ENCODE measurements around the gene ZNF711.

Gene ZNF711

DNA sequence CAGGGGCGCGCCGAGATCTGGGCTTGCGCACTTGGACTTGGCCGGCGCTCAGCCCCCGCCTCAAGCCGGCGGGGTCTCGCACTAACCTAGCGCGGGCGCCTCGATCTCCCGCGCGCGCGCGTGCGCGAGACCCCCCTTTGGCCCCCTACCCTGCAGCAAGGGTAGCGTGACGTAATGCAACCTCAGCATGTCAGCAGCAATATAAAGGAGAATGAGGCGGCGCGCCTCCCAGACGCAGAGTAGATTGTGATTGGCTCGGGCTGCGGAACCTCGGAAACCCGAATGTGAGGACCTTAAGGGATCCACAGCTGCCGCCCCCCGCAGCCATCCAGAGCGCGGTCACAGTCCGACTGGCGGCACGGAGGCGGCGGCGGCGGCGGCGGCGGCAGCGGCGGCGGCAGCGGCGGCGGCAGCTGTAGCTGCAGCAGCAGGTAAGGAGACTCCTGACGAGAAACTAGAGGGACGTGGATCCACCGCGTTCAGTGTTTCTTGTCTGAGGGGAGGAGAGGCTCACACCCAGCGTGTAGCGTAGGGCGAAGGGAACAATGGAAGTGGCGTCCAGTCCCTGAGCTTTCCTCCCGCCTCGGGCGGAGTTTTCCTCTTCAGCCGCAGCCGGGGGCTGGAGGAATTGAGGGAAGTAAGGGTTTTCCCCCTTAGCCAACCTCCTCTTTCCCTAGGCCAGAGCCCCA lies at the start of gene ZNF711, which contains the start of gene SATL1:
Gene ZNF711 (plus strand): TSS at position 231 of the 689 bp plus-strand sequence. CDS start 3,582 bp downstream, outside the sequence.
Gene SATL1 (minus strand): TSS at position 19 of the 689 bp plus-strand sequence. CDS start 134,811 bp downstream, outside the sequence.
- H3K4me3 ChIP-seq (ENCODE audit: low read depth, low read length), result peak within 1 kb of the TSS; percentile 77
- no peak for DNase-seq (ENCODE audit: low read depth)
- TF ChIP-seq, protein P1, sequence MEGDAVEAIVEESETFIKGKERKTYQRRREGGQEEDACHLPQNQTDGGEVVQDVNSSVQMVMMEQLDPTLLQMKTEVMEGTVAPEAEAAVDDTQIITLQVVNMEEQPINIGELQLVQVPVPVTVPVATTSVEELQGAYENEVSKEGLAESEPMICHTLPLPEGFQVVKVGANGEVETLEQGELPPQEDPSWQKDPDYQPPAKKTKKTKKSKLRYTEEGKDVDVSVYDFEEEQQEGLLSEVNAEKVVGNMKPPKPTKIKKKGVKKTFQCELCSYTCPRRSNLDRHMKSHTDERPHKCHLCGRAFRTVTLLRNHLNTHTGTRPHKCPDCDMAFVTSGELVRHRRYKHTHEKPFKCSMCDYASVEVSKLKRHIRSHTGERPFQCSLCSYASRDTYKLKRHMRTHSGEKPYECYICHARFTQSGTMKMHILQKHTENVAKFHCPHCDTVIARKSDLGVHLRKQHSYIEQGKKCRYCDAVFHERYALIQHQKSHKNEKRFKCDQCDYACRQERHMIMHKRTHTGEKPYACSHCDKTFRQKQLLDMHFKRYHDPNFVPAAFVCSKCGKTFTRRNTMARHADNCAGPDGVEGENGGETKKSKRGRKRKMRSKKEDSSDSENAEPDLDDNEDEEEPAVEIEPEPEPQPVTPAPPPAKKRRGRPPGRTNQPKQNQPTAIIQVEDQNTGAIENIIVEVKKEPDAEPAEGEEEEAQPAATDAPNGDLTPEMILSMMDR (IDR thresholded peaks at IDR 0.05; ENCODE audit: low read depth, low read length, missing control alignments), result no peak

DNA sequence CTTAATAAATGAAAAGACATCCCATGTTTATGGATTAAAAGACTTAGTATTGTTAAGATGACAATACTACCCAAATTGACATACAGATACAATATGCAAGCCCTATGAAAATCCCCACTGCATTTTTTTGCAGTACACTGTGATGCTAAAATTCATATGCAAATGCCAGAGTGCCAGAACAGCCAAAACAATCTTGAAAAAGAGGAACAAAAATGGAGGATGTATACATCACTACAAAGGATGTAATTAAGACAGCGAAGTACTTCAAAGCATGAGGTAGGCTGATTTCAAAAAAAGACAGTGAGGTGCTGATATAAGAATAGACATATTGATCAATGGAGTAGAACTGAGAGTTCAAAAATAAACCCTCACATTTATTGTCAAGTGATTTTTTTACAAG lies 47.5 kb upstream of the ZNF711 start:
- DNase-seq (ENCODE audit: low read depth), result no peak
- no peak overlapping the region for H3K4me3 ChIP-seq (ENCODE audit: low read depth, low read length)
- TF ChIP-seq, protein P1 (IDR thresholded peaks at IDR 0.05; ENCODE audit: low read depth, low read length, missing control alignments), result no peak

DNA sequence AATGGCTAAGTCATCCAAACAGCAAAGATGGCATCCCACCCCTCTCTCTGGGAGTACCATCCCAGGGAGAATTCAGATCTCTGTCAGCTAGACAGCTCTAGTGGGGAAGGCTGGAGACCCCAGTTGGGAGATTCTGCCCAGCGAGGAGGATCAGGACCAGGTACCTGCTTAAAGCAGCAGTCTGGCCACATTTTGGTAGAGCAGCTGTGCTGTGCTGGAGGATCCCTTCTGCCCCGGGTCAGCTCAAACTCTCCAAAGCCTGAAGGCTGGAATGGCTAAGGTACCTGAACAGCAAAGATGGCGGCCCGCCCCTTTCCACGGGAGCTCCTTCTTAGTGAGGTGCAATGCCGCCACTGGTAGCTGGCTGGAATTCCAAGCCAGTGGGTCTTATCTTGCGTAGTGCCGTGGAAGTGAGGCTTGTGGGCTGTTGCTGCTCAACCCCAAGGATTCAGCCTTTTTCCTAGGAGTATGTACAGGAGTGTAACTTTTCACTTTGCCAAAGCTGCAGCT lies 40.3 kb upstream of the ZNF711 start:
- no peak for DNase-seq (ENCODE audit: low read depth)
- TF ChIP-seq, protein P1 (IDR thresholded peaks at IDR 0.05; ENCODE audit: low read depth, low read length, missing control alignments), result no peak
- no peak overlapping the region for H3K4me3 ChIP-seq (ENCODE audit: low read depth, low read length)

DNA sequence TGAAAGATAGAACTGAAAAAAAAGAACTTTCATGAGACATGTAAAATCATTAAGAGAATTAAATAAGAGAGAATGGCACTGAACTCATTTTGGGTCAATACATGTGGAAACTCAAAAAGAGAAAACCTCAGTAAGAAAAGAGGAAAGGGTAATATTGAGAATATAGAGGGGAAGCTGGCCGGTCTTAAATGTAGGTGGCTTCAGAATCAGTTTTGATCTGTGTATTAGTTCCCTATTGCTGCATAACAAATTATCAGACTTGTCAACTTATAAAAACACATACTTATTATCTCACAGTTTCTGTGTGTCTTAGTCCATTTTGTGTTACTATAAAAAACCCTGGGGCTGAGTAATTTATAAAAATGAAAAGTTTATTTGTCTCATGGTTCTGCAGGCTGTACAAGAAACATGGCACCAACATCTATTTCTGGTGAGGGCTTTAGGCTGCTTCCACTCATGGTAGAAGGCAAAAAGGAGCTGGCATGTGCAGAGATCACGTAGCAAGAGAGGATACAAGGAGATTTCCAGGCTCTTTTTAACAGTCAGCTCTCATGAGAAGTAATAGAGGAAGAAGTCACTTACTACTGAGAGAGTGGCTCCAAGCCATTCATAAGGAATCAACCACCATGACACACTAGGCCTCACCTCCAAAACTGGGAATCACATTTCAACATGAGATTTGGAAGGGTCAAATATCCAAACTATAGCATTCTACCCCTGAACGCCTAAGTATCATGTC lies 29.8 kb upstream of the ZNF711 start:
- H3K4me3 ChIP-seq (ENCODE audit: low read depth, low read length), result no peak overlapping the region
- TF ChIP-seq, protein P1 (IDR thresholded peaks at IDR 0.05; ENCODE audit: low read depth, low read length, missing control alignments), result no peak
- DNase-seq (ENCODE audit: low read depth), result no peak

DNA sequence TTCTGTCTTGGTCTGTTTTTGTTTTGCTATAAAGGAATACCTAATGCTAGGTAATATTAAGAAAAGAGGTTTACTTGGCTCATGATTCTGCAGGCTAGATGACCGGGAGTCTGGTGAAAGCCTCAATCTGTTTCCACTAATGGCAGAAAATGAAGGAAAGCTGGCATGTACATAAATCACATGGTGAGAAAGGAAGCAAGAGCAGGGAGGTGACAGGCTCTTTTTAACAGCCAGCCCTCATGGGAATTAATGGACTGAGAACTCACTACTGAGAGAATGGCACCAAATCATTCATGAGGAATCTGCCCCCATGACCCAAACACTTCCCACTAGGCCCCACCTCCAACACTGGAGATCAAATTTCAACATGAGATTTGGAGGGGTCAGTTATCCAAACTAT lies 27.8 kb upstream of the ZNF711 start:
- H3K4me3 ChIP-seq (ENCODE audit: low read depth, low read length), result no peak overlapping the region
- DNase-seq (ENCODE audit: low read depth), result no peak
- TF ChIP-seq, protein P1 (IDR thresholded peaks at IDR 0.05; ENCODE audit: low read depth, low read length, missing control alignments), result no peak

DNA sequence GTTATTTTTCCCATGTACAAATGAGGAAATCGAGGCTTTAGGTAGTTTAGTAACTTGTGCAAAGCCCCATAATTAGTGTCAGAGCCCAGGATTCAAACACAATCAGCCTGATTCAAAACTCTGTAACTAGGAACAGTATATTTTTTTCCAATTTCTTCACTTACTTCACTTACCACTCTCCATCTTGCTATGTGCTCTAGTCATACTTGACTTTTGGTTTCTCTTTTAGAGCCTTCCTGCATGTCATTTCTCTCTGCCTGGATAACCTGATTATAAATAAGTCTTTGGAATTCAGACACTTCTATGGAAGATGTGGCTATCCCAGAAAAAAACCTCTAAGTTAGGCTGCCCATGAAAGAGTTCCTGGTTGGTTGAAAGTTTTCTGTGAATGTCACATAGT lies 22.4 kb upstream of the ZNF711 start:
- DNase-seq (ENCODE audit: low read depth), result no peak
- no peak overlapping the region for H3K4me3 ChIP-seq (ENCODE audit: low read depth, low read length)
- TF ChIP-seq, protein P1 (IDR thresholded peaks at IDR 0.05; ENCODE audit: low read depth, low read length, missing control alignments), result no peak

Data from GM12864 (cell line).